NB4 (cell line): ENCODE results near the gene TM9SF1.
"Not testable (repeated sequence)": the region's sequence is repeated elsewhere in the genome, so short reads cannot be mapped to it uniquely, and the experiment has no call there.

Experiments used
- CTCF ChIP-seq: IDR thresholded peaks from one replicate; pipeline ENCODE4 v1.5.1; 2012; ENCODE audit warnings: low read depth, low read length
- MYC ChIP-seq: IDR thresholded peaks from 2 replicates; pipeline ENCODE4 v1.6.1; 2011; ENCODE audit warnings: low read depth, low read length
- POLR2A ChIP-seq: IDR thresholded peaks from 2 replicates; pipeline ENCODE4 v1.6.1; 2011; ENCODE audit warnings: mild to moderate bottlenecking; ENCODE audit not compliant: insufficient read length; ENCODE audit errors: extremely low read depth

GRCh38 chr14:24202538-24202937 is 7.3 kb upstream of the TM9SF1 start:
- not testable (repeated sequence) for TF ChIP-seq CTCF, POLR2A, MYC
